HG03108 (cell line): ENCODE data around the gene SDC3.

Experiments
- ATAC-seq: cut with Tn5 transposase; IDR thresholded peaks from one replicate; pipeline ENCODE4 v1.9.1; 2021; ENCODE audit warnings: moderate library complexity; ENCODE audit not compliant: unreplicated experiment

Gene SDC3

GRCh38 chr1:30929135-30929889, 20.8 kb upstream of the SDC3 start:
- no peak for ATAC-seq

- ATAC-seq: no peak
These were observed 20.2 kb upstream of the SDC3 start for GRCh38 chr1:30928789-30929134.

DNA sequence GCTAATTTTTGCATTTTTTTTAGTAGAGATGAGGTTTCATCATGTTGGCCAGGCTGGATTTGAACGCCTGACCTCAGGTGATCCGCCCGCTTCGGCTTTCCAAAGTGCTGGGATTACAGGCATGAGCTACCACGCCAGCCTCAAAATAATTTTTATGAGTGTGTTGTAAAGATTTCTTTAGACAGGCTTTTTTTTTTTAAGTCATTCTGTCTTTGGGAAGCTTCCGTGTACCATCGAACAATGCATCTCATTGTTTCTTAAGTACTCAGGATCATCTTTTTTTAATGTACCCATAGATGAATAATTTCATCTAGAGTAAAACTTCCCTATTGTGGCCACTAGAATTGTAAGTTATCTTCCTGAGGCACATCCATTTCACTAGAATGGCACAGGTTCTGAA, 19.6 kb upstream of the SDC3 start:
- ATAC-seq: no peak

- ATAC-seq: no peak
These were observed 18.9 kb upstream of the SDC3 start for GRCh38 chr1:30927448-30927847.

GRCh38 chr1:30923597-30923996, 15.0 kb upstream of the SDC3 start:
- ATAC-seq: no peak

DNA sequence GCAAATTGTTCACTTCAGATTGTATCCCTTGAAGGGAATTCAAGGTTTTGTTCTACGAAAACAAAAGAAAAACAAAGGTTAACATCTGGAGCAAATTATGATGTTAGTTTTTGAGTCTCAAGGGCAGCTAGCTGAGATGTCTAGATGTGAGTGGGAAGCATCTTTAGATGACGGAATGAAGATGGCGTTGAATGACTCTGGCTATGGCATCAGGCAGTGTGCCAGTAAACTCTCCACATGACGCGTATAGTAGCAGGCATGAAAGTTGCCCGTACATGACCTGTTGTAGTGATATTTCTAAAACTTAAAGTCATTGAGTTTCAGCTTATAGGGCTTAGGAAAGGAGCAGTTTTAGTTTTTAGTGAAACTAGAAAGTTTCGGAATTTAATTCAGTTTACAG, 12.3 kb upstream of the SDC3 start:
- ATAC-seq: no peak

- ATAC-seq: no peak
These were observed 10.7 kb upstream of the SDC3 start for GRCh38 chr1:30919025-30919881.

DNA sequence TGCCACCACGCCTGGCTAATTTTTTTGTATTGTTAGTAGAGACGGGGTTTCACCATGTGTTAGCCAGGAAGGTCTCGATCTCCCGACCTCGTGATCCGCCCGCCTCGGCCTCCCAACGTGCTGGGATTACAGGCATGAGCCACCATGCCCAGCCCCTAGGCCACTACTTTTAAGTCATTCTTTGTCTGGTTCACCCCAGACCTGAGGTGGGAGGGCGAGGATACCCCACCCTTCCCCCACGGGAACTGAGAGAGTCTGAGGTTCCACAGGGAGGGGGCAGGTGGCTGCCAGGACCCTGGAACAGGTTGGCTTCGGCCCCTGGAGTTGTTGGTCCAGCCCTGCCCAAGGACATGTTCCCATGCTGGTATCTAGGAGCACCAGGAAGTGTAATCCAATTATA, 7.7 kb upstream of the SDC3 start:
- no peak for ATAC-seq

GRCh38 chr1:30915491-30916230, 7.1 kb upstream of the SDC3 start:
- no peak for ATAC-seq

DNA sequence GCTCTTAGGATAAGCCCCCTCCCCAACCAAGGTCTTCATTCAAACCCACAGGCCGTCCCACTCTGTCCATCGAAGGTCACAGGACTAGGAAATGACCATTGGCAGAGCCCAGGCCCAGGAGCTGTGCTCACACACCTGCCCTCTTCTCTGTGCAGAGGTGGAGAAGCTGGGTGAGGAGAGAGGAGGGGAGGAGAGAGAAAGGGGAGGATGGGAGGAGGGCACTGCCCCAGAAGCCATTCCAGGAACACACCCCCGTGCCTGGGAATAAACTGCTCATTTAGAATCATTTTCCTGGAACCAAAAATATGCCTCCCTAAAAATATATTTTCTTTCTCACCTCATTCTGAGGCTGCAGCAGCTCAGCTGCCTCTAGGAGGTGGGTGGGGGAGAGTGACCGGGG, 6.4 kb upstream of the SDC3 start:
- ATAC-seq: no peak

GRCh38 chr1:30914587-30914922, 6.0 kb upstream of the SDC3 start:
- ATAC-seq: no peak

DNA sequence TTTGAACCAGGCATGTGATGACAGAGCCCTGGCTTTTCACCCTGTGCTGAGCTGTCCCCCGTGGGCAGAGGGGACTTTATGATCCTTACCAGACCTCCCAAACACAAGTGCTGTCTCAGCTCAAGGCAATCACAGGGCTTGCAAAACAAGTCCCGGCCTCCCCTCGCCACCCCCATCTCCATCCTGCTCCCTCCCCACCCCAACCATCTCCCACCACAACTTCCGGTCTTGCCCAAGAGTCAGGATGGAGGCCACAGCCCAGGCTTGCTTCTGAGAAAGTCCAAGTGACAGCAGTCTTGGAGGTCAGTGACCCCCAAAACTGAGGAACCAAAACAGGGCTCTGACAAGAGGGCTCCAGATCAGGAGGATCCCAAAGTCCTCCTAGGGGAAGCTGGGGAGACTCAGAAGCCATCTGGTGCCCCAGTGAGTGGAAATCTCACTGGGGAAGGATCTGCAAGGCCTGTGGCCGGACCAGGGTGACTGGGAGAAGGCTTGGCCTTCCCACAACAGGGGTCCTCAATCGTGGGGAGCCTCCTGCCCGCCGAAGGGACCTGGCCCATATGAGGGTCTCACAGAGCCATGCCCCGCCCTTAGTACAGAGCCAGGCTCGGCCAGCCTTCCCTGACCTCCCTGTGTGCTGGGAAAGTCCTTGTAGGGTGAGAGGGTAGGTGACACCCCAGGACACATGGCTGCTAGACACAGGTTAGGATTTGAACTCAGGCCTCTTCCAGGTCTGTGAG, 4.5 kb upstream of the SDC3 start:
- ATAC-seq: no peak

DNA sequence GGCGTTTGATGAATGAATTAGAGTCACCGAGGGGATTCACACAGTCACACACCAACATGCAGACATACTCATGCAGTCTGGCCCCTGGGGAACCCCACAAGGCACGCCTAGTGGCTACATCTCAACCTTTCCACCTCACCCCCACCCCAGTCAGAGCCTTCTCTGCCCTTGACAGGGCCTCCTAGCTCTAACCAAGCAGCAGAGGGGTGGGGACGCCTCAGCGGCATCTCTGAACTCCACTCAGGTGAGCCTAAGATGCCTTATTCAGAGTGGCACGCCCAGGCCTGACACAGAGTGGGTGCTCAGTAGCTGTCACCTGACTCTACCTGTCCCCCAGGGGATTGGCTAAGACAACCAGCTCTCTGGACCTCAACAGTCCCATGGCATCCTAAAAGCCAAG, 3.7 kb upstream of the SDC3 start:
- ATAC-seq: no peak

DNA sequence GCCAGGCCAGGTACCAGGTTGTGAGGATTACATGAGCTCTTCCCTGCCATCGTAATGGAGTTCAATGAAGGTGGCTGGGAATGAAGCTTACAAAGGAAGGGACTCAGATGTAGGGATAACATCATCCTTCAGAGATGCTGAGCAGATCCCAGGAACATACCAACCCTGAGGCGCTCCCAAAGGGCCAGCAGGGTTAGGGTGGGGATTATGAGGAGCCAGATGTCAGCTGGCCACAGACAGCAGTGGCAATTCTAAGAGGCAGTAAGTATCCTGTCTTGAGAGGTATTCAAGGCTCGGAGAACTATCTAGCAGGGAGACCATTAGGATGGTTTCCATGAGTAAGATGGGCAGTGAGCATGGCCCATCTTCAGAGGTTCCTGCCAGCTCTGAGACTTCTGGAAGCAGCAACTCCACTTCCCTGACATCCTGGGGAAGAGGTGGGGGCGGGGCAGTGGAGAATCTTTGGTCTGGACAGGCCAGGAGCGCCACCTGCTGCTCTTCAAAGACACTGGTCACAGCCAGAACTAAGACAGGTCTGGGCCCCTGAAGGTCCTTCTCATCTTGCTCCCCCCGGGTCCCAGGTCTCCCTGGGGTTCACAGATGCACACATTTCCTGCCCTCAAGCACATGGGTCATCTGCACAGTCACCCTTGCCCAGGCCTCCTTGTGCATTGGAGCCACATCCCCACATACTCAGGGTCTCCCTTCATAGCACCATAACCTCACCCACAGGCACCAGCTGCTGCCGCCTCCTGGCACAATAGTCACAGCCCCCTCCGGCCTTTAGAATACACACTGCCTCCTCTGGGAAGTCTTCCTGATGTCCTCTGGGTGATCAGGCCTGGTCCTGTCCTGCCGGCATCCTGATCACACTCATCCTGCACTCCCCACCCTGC, 2.7 kb upstream of the SDC3 start:
- ATAC-seq: no peak

DNA sequence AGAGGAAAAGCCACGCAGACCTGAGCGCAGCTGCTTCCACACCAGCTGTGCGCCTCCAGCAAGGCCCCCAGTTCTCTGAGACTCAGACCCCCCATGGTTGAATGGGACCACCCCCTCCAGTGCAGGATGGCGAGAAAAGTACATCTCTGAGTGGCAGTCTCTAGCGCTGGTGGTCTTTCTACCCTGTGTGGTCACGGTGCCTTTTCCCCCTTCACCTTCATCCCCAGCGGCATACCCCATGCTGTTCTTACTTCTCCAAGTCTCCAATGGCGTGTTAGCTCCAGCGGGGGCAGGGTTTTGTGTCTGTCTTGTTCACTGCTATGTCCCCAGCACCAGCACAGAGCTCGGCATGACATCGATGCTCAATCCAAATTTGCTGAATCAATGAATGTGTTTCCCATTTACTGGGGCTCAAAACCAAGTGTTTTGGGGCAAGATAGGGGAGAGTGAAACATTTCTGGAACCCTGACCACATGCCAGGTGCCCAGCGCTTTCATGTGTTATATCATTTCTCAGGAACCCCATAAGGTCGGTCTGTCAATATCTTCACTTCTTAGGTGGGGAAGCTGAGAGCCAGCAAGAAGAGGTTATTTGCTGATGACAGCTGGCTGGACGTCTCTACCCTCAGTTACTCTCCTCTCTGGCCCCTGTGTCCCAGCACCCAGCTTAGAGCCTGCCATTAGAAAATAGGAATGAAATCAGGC, 959 bp upstream of the SDC3 start:
- ATAC-seq: no peak

- ATAC-seq: no peak
These were observed 252 bp downstream of the SDC3 start for GRCh38 chr1:30908316-30908695.

DNA sequence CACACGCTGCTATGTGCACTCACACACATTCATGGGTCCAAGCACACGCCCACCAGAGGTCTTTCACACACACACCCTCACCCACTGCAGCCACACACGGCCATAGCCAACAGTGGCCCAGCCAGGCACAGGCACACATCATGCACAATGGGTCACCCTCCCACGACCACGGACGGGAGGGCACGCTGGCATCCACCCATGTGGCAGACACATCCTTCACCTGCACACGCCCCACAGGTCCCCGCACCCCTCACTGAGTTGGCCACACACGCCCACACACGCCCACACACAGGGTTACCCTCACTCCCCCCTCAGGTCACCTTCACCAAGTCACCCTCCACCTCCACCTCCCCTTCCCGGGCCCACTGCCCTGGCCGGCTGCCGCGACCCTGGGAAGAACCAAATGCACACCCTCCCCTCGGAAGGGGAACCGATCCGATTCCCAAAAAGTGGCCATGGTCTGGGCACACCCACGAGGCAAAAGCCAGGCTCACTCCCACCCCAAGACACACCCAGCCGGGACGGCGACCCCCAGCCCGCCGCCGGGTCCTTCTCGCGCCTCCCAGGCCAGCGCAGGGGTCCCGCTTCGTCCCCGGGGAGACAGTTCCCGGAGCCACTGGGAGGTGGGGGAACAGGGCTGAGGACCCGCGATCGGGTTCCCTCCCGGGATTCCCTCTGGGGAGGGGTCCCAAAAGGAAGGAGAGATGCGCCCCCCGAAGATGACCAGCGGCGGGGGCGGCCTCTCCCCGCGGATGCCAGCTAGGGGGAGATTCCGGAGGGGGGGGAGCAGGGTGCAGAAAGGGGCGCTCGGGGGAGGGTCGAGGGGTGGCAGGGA, 860 bp downstream of the SDC3 start:
- no peak for ATAC-seq

GRCh38 chr1:30906631-30907441, 1.7 kb downstream of the SDC3 start:
- ATAC-seq: no peak
